ENCODE measurements around the gene RPL22.

DNA sequence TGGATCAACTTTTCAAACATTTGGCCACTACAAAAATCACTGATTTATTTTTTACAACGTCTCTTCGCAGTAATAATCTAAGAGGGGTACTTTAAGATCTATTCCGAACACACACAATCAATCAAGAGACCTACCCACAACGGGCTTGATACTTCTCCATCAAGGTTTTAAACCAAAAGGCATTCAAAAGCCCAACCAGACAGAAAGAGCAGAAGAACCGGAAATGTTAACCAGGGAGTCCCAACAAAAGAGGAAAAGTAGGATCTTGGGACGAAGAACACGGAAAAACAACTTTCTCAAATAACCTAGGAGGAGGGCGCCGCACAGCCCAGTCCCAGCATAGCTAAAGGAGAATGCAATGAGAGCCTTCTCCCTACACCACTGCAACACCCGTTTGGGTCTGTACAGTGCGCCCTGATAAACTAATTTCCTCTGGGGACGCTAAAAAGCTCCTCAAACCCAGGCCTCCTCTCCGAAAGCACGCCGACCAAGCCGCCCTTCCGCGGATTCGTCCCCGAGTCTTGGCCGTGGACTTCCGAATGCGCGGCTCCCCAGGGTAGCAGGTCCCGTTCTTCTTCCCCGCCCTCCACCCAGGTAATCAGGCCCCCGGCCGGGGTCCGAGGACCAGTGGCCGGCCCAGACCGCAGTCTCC is 623 bp downstream of the RPL22 start:
- TF ChIP-seq, protein P1, sequence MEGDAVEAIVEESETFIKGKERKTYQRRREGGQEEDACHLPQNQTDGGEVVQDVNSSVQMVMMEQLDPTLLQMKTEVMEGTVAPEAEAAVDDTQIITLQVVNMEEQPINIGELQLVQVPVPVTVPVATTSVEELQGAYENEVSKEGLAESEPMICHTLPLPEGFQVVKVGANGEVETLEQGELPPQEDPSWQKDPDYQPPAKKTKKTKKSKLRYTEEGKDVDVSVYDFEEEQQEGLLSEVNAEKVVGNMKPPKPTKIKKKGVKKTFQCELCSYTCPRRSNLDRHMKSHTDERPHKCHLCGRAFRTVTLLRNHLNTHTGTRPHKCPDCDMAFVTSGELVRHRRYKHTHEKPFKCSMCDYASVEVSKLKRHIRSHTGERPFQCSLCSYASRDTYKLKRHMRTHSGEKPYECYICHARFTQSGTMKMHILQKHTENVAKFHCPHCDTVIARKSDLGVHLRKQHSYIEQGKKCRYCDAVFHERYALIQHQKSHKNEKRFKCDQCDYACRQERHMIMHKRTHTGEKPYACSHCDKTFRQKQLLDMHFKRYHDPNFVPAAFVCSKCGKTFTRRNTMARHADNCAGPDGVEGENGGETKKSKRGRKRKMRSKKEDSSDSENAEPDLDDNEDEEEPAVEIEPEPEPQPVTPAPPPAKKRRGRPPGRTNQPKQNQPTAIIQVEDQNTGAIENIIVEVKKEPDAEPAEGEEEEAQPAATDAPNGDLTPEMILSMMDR (IDR thresholded peaks at IDR 0.05): no peak
- TF ChIP-seq POLR2AphosphoS5 (IDR thresholded peaks at IDR 0.05): no peak
